Suprapubic skin (tissue), 4 donors: Measurements from ENCODE around the gene TNFRSF25. TPM values are rescaled to one million over a fixed set of nuclear protein-coding genes. Genes with fewer than 3 reads are reported as not detected.
"Not testable (repeated sequence)": the region's sequence is repeated elsewhere in the genome, so short reads cannot be mapped to it uniquely, and the experiment has no call there.

Experiments
- DNase-seq, 2 donors: peaks; one replicate each; pipeline ENCODE4 v3.0.0-alpha.2; 2019; ENCODE audit warnings: low spot score in 2 of 2
- H3K27ac ChIP-seq: fragments of 200-600 bp; sonication (generic); one replicate; pipeline ENCODE4 v1.5.1; 2019
- H3K27me3 ChIP-seq: fragments of 200-600 bp; sonication (generic); one replicate; pipeline ENCODE4 v1.5.1; 2019
- H3K36me3 ChIP-seq: fragments of 200-600 bp; sonication (generic); one replicate; pipeline ENCODE4 v1.5.1; 2019
- H3K4me1 ChIP-seq: fragments of 200-600 bp; sonication (generic); one replicate; pipeline ENCODE4 v1.5.1; 2019
- H3K4me3 ChIP-seq: fragments of 200-600 bp; sonication (generic); one replicate; pipeline ENCODE4 v1.5.1; 2019; ENCODE audit warnings: mild to moderate bottlenecking
- H3K9me3 ChIP-seq: fragments of 200-600 bp; sonication (generic); one replicate; pipeline ENCODE4 v1.5.1; 2019
- EP300 ChIP-seq: sonication (generic); formaldehyde crosslinking; IDR thresholded peaks from one replicate; pipeline ENCODE4 v1.6.1; 2017; ENCODE audit warnings: antibody characterized with exemption
- POLR2A ChIP-seq, 2 donors: fragments of 450-650 bp; IDR thresholded peaks; one replicate each; pipeline ENCODE4 v1.6.1; 2017; ENCODE audit warnings: antibody characterized with exemption in 2 of 2, mild to moderate bottlenecking in 2 of 2, moderate library complexity in 2 of 2
- POLR2AphosphoS5 ChIP-seq, 3 donors: sonication (generic); formaldehyde crosslinking; IDR thresholded peaks; one replicate each; pipeline ENCODE4 v1.6.1; 2017; ENCODE audit warnings: antibody characterized with exemption in 3 of 3
- WGBS: methylation state at CpG from one replicate; pipeline ENCODE4 v1.1.5; 2018; 5-methylcytosine and 5-hydroxymethylcytosine counted together
- total RNA-seq, 4 donors: library from RNA; depleted of rRNA; stranded (reverse); fragments of >200 nt; gene quantifications; one replicate each; pipeline ENCODE4 v1.1.0, GENCODE V29; 2016
- TF ChIP-seq, protein P1 (sequence below), 2 donors: fragments of 200-600 bp in 1 of 2; fragments of 450-650 bp in 1 of 2; sonication (generic) in 1 of 2; IDR thresholded peaks; one replicate each; pipeline ENCODE4 v1.5.1; 2016 to 2019; ENCODE audit warnings: antibody characterized with exemption in 2 of 2, mild to moderate bottlenecking in 1 of 2, moderate library complexity in 1 of 2

Gene TNFRSF25
- total RNA-seq, 4 donors from 2014 or later, result 66.8 to 411 (median 99.5) TPM

DNA sequence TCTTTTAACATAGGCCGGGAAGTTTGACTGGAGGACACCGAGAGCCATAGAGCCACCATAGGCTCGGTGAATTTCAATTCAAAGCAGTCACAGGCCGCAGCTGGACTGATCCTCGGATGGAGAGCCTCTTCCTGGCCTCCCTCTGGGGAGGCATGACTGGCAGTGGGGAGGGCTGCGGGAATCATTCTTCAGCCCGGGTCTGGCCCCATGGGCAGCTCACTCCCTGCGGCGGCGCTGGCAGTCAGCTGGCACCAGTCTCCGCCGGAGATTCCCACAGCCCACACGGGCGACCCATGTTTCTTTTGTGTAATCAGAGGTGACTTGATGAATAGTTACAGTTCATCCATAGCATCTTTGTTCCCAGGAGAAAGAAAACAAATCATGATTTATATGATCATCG, 30.8 kb downstream of the TNFRSF25 start:
- DNase-seq, result no peak
- 89% methylated on average over 11 of the region's 15 CpGs for WGBS
- H3K9me3 ChIP-seq, result no peaks in the 10 kb centered on the region
- H3K4me1 ChIP-seq, result peaks cover 26% of the 10 kb centered on the region
- peaks cover 36% of the 10 kb centered on the region for H3K27me3 ChIP-seq
- no peak for TF ChIP-seq POLR2A (IDR thresholded peaks at IDR 0.05)
- TF ChIP-seq EP300, result no peak
- no peak for TF ChIP-seq POLR2AphosphoS5 (IDR thresholded peaks at IDR 0.05)
- TF ChIP-seq, protein P1, sequence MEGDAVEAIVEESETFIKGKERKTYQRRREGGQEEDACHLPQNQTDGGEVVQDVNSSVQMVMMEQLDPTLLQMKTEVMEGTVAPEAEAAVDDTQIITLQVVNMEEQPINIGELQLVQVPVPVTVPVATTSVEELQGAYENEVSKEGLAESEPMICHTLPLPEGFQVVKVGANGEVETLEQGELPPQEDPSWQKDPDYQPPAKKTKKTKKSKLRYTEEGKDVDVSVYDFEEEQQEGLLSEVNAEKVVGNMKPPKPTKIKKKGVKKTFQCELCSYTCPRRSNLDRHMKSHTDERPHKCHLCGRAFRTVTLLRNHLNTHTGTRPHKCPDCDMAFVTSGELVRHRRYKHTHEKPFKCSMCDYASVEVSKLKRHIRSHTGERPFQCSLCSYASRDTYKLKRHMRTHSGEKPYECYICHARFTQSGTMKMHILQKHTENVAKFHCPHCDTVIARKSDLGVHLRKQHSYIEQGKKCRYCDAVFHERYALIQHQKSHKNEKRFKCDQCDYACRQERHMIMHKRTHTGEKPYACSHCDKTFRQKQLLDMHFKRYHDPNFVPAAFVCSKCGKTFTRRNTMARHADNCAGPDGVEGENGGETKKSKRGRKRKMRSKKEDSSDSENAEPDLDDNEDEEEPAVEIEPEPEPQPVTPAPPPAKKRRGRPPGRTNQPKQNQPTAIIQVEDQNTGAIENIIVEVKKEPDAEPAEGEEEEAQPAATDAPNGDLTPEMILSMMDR (IDR thresholded peaks at IDR 0.05), result no peak
- no peaks in the 10 kb centered on the region for H3K36me3 ChIP-seq
- no peak overlapping the region for H3K4me3 ChIP-seq
- no peak overlapping the region for H3K27ac ChIP-seq

DNA sequence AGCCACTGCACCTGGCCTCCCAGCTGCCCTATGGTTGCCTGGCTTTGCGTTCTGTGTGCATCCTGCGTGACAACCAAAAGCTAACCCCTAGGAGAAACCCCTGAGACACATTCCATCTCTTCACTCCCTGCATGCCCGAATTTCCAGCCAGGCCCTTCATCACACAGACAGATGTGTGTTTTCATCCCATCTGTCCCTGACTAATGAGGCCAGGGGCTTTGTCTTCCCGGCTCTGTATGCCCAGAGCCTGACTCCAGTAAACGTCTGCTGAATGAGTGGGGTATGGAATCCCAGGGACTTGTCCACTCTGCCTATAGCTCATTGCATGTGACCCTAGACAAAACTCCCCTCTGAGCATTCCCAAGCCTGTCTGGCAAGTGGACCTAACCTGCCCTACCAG, 31.8 kb downstream of the TNFRSF25 start:
- peaks cover 34% of the 10 kb centered on the region for H3K27me3 ChIP-seq
- no peaks in the 10 kb centered on the region for H3K9me3 ChIP-seq
- no peak overlapping the region for H3K4me3 ChIP-seq
- no peak overlapping the region for H3K27ac ChIP-seq
- peaks cover 27% of the 10 kb centered on the region for H3K4me1 ChIP-seq
- TF ChIP-seq POLR2A (IDR thresholded peaks at IDR 0.05), result no peak
- TF ChIP-seq POLR2AphosphoS5 (IDR thresholded peaks at IDR 0.05), result no peak
- no peak for TF ChIP-seq EP300
- TF ChIP-seq, protein P1 (IDR thresholded peaks at IDR 0.05), result no peak
- no peak for DNase-seq
- no peaks in the 10 kb centered on the region for H3K36me3 ChIP-seq
- 75% methylated on average over 5 of the region's 5 CpGs for WGBS

DNA sequence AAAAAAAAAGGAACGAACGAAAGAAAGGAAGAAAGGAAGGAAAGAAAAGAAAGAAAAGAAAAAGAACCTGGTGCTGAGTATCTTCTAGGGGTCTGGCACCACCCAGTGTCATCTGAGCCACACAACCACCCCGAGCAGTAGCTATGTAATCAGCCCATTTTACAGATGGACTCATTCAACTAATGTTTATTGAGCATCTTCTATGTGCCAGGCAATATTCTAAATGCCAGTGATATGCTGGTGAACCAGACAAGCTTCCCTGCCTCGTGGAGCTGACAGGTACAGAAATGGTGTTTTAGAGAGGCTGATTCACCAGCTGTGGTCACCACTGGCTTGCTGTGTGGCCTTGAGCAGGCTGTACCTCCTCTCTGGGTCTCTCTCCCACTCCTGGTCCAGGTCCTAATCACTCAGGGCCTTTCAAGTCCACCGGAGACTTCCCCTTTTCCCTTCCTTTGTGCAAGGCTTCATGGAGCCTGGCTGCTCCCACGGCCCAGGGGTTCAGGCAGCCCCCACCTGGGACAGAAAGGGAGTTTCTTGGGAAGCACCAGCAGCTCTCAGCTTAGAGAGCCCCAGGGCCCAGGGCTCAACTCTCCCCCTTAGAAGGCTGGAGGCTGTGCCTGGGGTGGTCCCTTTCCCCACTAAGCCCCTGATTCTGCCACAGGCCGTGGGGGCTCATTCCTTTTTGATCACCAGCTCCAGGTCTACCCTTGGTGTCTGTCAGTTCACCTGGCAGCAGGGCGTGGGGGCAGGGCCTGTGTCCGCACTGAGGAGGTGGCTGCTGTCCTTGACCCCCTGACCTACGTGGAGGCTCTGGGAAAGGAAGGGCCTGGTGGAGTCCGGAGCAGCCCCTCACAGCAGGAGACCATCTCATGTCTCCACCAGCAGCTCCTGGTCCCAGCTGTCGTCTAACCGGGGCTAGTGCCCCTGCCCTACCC, 34.1 kb downstream of the TNFRSF25 start:
- H3K27ac ChIP-seq, H3K9me3 ChIP-seq, DNase-seq, H3K4me3 ChIP-seq, H3K36me3 ChIP-seq: not testable (repeated sequence)
- 79% methylated on average over 7 of the region's 13 CpGs for WGBS
- Histone ChIP-seq H3K27me3 (peaks cover 40% of the 10 kb centered on the region), H3K4me1 (peaks cover 37% of the 10 kb centered on the region)

DNA sequence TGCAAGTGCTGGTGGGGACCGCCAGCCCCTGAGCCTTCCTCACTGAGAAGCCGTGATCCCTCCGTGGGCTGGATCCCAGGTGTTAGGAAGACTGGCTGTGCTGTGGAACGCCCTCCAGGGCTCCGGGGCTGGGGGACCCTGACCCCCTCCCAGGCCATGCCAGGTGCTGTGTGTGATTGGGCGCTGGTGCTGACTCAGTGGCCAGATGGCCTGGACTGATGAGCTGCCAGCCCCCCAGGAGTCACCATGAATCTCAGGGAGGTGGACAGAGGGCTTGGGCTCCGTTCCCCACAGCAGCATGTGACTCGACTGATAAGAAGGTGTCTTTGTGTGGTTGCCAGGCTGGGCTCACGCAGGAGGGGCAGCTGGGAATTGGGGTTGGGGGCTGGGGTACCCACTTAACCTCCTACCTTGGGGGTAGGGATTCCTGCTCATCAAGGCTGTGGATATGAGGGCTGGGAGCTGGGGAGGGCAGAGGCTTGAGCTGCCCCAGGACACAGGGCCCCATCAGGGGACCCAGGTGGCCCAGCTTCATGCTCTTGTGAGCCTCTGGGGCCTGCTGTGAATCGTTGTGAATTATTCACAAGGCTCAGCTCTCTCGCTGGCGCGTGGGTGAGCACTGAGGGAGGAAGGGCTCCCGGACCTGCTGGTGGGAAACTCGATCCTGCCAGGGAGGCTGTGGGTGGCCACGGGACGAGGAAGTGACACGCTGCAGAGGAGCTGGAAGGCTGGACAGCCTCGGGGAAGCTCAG, 36.1 kb downstream of the TNFRSF25 start:
- peaks cover 59% of the 10 kb centered on the region for H3K27me3 ChIP-seq
- not testable (repeated sequence) for H3K27ac ChIP-seq, DNase-seq, H3K36me3 ChIP-seq, H3K4me3 ChIP-seq, H3K9me3 ChIP-seq
- H3K4me1 ChIP-seq, result peaks cover 58% of the 10 kb centered on the region
- no CpG with 5 or more reads among the region's 19 CpGs for WGBS

DNA sequence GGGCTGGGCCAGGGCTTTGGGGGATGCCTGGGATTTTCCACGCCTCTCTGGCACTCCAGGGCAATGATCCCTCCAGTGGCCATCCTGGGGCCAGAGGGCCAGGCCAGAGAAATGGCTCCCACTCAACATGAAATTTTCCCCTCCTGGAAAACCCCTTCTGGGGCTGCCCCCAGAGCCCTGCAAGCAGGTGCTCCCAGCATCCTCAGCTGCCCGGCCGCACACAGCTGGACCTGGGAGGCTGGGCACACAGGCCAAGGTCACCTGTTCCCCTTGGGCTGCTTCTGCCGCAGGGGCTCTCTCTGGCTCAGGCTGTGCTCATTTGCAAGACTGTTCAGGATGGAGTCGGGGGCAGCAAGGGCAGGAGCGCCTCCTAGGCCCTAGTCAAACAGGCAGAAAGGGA, 37.5 kb downstream of the TNFRSF25 start:
- not testable (repeated sequence) for H3K36me3 ChIP-seq, H3K9me3 ChIP-seq, DNase-seq, H3K4me3 ChIP-seq, H3K27ac ChIP-seq
- no CpG with 5 or more reads among the region's 6 CpGs for WGBS
- Histone ChIP-seq H3K4me1 (peaks cover 71% of the 10 kb centered on the region), H3K27me3 (peaks cover 73% of the 10 kb centered on the region)

DNA sequence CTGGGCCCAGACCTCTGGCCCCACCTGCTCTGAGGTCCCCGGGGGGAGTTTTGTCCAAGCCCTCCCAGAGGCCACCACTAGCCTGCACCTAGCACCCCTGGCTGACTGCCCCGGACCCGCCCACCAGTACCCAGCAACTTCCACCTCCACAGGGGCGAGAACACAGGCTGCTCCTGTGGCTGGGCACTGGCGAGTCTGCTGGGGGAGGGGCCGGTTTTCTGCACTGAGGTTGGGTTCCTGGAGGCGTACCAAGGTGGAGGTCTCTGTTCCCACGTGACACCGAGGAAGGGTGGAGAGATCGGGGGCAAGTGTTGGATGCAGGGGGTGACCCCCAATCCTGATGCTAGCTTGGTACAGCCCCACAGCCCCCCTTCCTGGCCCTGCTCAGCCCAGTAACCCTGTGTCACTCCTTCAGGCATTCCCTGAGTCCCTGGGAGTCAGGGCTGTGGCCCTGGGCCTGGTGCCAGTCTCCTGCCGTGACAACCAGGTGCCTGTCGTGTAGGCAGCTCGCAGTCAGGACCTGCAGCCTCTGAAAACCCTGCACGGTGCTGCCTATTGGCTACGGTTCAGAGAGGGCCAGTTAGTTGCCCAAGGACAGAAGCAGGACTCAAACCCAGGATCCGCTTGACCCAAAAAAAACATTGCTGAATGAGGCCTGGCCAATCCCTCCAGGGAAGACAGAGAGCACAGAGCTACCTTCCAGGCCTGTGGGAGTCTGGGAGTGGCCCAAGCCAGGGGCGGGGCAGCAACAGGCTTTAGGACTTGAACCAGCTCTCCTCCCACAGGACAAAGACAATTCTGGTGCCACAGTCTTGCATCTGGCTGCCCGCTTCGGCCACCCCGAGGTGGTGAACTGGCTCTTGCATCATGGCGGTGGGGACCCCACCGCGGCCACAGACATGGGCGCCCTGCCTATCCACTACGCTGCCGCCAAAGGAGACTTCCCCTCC, 38.3 kb downstream of the TNFRSF25 start:
- DNase-seq, result peak in 1 of 2 donors; percentile 66
- TF ChIP-seq, protein P1 (IDR thresholded peaks at IDR 0.05), result no peak
- no peak for TF ChIP-seq POLR2AphosphoS5 (IDR thresholded peaks at IDR 0.05)
- no peak for TF ChIP-seq POLR2A (IDR thresholded peaks at IDR 0.05)
- TF ChIP-seq EP300, result no peak
- H3K4me1 ChIP-seq, result peaks cover 78% of the 10 kb centered on the region
- H3K36me3 ChIP-seq, result no peaks in the 10 kb centered on the region
- no peak overlapping the region for H3K4me3 ChIP-seq
- 54% methylated on average over 8 of the region's 26 CpGs for WGBS
- H3K27me3 ChIP-seq, result peaks cover 80% of the 10 kb centered on the region
- H3K9me3 ChIP-seq, result no peaks in the 10 kb centered on the region
- H3K27ac ChIP-seq, result no peak overlapping the region
